Measurements from ENCODE around the gene SGK2.

- no peak for TF ChIP-seq CTCF (IDR thresholded peaks at IDR 0.05; ENCODE audit: borderline replicate concordance, extremely low read depth, low read length, poor library complexity, severe bottlenecking)
- no peak for TF ChIP-seq EZH2 (IDR thresholded peaks at IDR 0.05; ENCODE audit: borderline replicate concordance, low read depth, low read length, severe bottlenecking)
These were observed 44.3 kb downstream of the SGK2 start for GRCh38 chr20:43603124-43603523.
